ENCODE data around the gene BICC1. TPM values are rescaled to one million over a fixed set of nuclear protein-coding genes. Genes with fewer than 3 reads are reported as not detected.

The BICC1 gene
- total and polyA plus RNA-seq, 2 donors (not counting 1 experiment from before 2014, with no cell fraction given), result 22.6 to 64.7 TPM

- no peak overlapping the region for H3K9ac ChIP-seq (ENCODE audit: insufficient read depth, low read length)
- no peak for DNase-seq (ENCODE audit: low read depth in 2 of 2)
Measured at GRCh38 chr10:58741673-58742072, 229.0 kb downstream of the BICC1 start.

GRCh38 chr10:58742141-58742540 lies 229.5 kb downstream of the BICC1 start:
- Histone ChIP-seq H3K27me3 (ENCODE audit: control insufficient read depth, insufficient read depth, low read length) (no peaks in the 10 kb centered on the region), H3K4me1 (ENCODE audit: control insufficient read depth, extremely low read depth, insufficient read depth, low read length) (no peaks in the 10 kb centered on the region), H2AFZ (ENCODE audit: low read length) (no peak overlapping the region), H3K4me3 (replicated peaks in 1 of 4; ENCODE audit: control extremely low read depth in 1 of 4, insufficient read depth in 1 of 4, low read depth in 3 of 4, low read length in 4 of 4) (no peak overlapping the region), H3K4me2 (ENCODE audit: extremely low read depth, insufficient read depth, low read length) (no peak overlapping the region), H3K9me3 (ENCODE audit: control insufficient read depth, insufficient read depth, low read depth, low read length) (no peaks in the 10 kb centered on the region), H3K79me2 (ENCODE audit: control insufficient read depth, insufficient read depth, low read length) (no peaks in the 10 kb centered on the region), H3K27ac (ENCODE audit: insufficient read depth, low read length) (no peak overlapping the region), H4K20me1 (ENCODE audit: control insufficient read depth, extremely low read depth, insufficient read depth, low read length) (no peaks in the 10 kb centered on the region), H3K9ac (ENCODE audit: insufficient read depth, low read length) (no peak overlapping the region), H3K36me3 (ENCODE audit: control insufficient read depth, insufficient read depth, low read length) (no peaks in the 10 kb centered on the region)
- TF ChIP-seq EZH2 (IDR thresholded peaks at IDR 0.05; ENCODE audit: low read length, missing control alignments) (no peak), CTCF (conservative IDR thresholded peaks at IDR 0.05 in 1 of 2, IDR thresholded peaks at IDR 0.05 in 1 of 2; ENCODE audit: low read depth in 1 of 2, low read length in 2 of 2) (no peak)
- DNase-seq (ENCODE audit: low read depth in 2 of 2), result peak in 1 of 2 donors; percentile 53

More at GRCh38 chr10:58741673-58742072, 229.0 kb downstream of the BICC1 start:
- no peaks in the 10 kb centered on the region for H3K36me3 ChIP-seq (ENCODE audit: control insufficient read depth, insufficient read depth, low read length)
- no peak overlapping the region for H3K27ac ChIP-seq (ENCODE audit: insufficient read depth, low read length)
- H3K79me2 ChIP-seq (ENCODE audit: control insufficient read depth, insufficient read depth, low read length), result no peaks in the 10 kb centered on the region
- no peak overlapping the region for H3K4me3 ChIP-seq (replicated peaks in 1 of 4; ENCODE audit: control extremely low read depth in 1 of 4, insufficient read depth in 1 of 4, low read depth in 3 of 4, low read length in 4 of 4)
- H4K20me1 ChIP-seq (ENCODE audit: control insufficient read depth, extremely low read depth, insufficient read depth, low read length), result no peaks in the 10 kb centered on the region
- H3K4me1 ChIP-seq (ENCODE audit: control insufficient read depth, extremely low read depth, insufficient read depth, low read length), result no peaks in the 10 kb centered on the region
- no peaks in the 10 kb centered on the region for H3K27me3 ChIP-seq (ENCODE audit: control insufficient read depth, insufficient read depth, low read length)
- no peak overlapping the region for H2AFZ ChIP-seq (ENCODE audit: low read length)
- peak overlapping the region; percentile 23 for H3K4me2 ChIP-seq (ENCODE audit: extremely low read depth, insufficient read depth, low read length)
- no peaks in the 10 kb centered on the region for H3K9me3 ChIP-seq (ENCODE audit: control insufficient read depth, insufficient read depth, low read depth, low read length)
- no peak for TF ChIP-seq EZH2 (IDR thresholded peaks at IDR 0.05; ENCODE audit: low read length, missing control alignments)
- no peak for TF ChIP-seq CTCF (conservative IDR thresholded peaks at IDR 0.05 in 1 of 2, IDR thresholded peaks at IDR 0.05 in 1 of 2; ENCODE audit: low read depth in 1 of 2, low read length in 2 of 2)

GRCh38 chr10:58743466-58744115 lies 230.9 kb downstream of the BICC1 start:
- Histone ChIP-seq H3K4me3 (replicated peaks in 1 of 4; ENCODE audit: control extremely low read depth in 1 of 4, insufficient read depth in 1 of 4, low read depth in 3 of 4, low read length in 4 of 4) (no peak overlapping the region), H3K9ac (ENCODE audit: insufficient read depth, low read length) (no peak overlapping the region), H3K4me2 (ENCODE audit: extremely low read depth, insufficient read depth, low read length) (no peak overlapping the region), H3K27ac (ENCODE audit: insufficient read depth, low read length) (no peak overlapping the region), H3K4me1 (ENCODE audit: control insufficient read depth, extremely low read depth, insufficient read depth, low read length) (no peaks in the 10 kb centered on the region), H3K79me2 (ENCODE audit: control insufficient read depth, insufficient read depth, low read length) (no peaks in the 10 kb centered on the region), H2AFZ (ENCODE audit: low read length) (no peak overlapping the region), H3K36me3 (ENCODE audit: control insufficient read depth, insufficient read depth, low read length) (no peaks in the 10 kb centered on the region), H4K20me1 (ENCODE audit: control insufficient read depth, extremely low read depth, insufficient read depth, low read length) (no peaks in the 10 kb centered on the region), H3K9me3 (ENCODE audit: control insufficient read depth, insufficient read depth, low read depth, low read length) (no peaks in the 10 kb centered on the region), H3K27me3 (ENCODE audit: control insufficient read depth, insufficient read depth, low read length) (no peaks in the 10 kb centered on the region)
- peak in 1 of 2 donors; percentile 89 for DNase-seq (ENCODE audit: low read depth in 2 of 2)
- TF ChIP-seq EZH2 (IDR thresholded peaks at IDR 0.05; ENCODE audit: low read length, missing control alignments) (no peak), CTCF (conservative IDR thresholded peaks at IDR 0.05 in 1 of 2, IDR thresholded peaks at IDR 0.05 in 1 of 2; ENCODE audit: low read depth in 1 of 2, low read length in 2 of 2) (no peak)
